ENCODE results near the gene DPP10.

DPP10 gene

DNA sequence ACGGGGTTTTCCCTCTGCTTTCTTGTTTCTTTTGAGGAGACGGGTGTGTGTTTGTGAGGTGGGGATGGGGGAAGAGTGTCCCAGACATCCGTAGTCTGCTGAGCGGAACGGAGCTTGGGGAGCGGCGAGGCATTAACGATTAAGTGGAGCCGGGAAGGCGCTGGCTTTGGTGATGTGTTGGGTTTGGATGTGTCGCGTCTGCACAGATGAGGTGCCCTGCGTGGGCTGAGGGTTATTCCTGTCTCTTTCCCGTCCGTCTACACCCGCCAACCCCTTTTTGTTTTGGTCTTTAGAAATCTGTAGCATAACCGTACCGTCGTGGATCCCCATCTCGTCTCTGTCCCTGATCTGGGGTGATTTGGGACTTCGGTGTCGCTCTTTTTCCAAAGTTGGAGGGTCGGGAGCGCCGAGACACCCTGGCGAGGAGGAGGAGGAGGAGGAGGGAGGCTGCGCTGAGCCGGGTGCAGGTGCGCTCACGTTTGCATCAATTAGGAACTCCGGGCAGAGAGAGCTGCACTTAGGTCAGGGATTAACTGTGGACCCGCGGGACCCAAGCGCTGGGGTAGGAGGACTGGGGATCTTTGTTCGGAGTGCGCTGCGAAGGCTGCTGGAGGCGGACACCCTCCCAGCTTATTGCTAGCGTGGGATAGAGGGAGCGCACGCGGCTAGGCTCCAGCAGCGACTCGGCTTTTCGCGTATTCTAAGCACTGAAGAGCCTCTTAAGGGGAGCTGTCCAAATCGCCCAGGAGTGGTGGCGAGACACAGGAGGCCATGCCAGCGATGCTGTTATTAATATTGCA is 720.3 kb downstream of the DPP10 start:
- no peak for DNase-seq

DNA sequence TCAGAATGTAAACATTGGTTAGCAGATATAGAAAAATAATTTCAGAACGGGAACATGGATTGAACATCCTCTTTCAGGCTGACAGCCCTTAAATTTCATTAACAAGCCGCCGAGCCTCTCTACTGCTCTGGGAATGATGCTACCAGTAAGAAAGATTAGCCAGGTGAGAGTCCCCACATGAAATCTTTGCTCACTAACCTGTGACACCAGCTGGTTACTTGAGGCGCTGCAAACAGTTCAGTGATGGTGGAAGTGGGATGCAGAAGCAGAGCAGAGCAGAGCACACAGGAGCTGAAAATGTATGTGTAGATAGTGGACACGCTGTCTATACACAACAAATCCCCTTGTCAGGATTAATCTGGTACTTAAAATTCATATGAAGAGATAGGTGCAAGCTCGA is 721.1 kb downstream of the DPP10 start:
- DNase-seq, result no peak

DNA sequence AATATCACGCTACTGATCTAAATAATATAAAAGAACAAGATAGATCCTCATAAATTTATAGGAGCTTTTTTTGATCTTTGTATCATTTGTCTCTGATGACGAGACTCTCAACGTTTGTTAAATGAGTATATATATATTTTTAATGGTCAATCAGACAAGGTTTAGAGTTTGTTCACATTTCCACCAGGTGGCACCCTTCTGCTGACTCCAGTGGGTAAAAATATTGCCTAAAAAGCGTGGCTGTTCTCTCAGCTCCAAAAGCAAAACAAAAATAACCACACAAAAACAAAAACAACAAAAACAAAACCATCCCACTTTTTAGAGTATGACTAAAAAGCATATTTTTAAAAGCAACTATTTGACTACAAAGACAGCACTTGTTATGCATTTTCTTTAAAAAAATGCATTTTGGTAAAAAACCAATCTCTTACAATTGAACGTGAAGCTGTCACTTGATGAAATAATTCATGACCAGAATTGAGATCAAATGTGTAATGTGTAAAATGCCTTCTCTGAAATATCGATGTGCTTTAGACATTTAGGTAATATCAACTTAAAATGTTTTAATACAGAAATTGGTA is 723.2 kb downstream of the DPP10 start:
- no peak for DNase-seq

DNA sequence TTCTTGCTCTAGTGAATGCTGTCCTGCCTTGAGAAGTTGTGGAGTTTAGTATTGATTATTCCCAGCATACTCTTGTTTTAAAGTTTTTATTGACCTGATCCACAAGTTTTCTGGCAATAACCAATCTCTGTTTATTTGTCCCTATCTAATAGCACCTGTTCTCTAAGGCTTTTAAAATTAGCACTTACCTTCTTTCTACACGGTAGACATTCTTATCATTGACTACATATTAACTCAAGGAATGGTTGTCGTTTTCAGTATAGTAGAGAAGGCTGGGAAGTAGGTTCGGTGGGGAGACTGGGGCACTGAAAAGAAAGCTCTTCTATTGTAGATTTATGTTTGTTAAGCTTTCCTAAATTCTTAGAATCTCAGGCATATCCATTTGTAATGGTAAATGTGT is 726.0 kb downstream of the DPP10 start:
- DNase-seq, result no peak

DNA sequence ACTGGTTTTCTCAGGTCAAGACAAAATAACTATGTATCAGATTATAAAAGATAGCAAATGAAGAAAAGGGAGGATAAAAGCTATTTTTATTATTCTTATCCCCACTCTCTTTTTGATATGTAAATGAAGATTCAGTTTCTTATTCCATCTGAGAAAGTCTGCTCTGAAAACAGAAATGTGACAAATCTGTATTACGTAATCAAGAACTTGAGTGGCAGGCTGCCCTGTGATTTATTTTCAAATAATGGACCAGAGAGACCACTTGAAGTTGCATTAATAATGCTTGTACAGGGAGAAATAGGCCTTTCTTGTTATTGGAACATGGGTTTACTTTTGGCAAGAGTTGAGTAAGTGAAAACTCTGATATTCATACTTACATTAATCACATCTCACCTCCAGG is 727.4 kb downstream of the DPP10 start:
- DNase-seq, result no peak

DNA sequence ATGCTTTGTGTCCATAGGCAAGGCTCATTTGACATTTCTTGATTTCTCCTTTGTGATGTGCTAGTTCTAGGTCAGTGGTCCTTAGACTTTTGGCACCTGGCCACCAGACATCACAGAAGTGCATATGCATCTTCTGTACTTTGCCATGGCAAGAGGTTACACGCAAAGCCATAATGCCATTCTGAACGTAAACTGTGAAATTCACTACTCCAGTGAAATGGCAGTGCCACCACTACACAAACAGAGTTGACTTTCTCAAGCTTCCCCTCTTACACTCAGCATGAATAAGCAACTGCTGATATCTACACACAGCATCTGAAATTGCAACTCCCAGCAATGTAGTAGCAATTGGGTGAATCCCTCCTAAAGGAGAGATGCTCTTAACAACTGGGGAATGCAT is 729.3 kb downstream of the DPP10 start:
- no peak for DNase-seq

DNA sequence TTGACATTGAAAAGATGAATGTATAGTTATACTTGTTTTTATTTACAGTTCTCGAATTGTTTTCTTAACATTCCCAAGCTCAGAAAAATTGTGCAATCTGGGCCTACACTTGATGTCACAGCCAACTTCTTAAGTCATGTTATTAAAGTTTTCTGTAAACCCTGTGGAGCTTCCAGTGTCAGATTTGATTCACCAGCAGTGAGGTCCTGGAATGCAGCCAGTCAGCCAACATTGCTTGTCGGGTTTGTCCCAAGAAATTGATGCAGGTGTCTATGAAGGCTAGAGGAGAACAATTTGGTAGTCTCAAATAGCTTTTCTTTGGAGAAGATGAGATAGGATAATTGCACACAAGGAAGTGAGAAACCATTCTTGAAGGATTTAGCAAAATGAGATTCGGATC is 732.2 kb downstream of the DPP10 start:
- DNase-seq, result no peak

DNA sequence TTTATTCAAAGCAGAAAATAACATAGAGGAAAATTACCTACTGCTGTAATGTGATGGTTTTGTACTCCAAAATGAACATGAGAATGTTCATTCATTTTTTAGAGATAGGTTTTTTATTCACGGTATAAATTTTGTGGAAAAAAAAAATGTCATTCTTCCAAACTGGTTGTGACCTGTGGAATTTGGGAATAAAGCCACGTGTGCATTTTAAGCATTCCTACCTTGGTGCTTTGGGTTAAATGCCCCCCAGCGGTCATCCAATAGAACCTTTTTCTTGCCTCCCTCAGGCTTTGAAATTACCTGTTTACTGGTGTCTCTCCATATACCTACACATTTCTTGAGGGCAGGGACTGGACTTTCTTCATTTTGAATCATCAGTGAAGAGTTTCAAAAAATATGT is 740.7 kb downstream of the DPP10 start:
- no peak for DNase-seq

DNA sequence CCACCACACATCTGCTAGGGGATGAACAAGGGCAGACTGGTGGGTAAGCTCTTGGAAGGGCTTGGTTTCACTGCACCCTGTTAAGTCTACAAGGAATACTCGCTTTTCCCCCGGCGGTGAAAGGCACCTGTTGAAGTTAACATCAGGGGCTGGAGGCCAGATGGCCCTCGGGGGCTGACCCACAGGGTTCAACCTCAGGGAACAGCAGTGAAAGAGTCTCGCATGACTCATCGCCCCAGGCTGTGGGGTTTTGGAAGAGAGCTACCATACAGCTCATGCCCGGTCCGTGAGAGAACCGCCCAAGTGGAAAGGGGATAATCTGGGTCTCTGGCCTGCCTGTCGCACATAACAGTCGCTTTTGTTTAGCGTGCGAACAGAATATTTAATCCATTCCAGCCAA is 748.0 kb downstream of the DPP10 start:
- no peak for DNase-seq

DNA sequence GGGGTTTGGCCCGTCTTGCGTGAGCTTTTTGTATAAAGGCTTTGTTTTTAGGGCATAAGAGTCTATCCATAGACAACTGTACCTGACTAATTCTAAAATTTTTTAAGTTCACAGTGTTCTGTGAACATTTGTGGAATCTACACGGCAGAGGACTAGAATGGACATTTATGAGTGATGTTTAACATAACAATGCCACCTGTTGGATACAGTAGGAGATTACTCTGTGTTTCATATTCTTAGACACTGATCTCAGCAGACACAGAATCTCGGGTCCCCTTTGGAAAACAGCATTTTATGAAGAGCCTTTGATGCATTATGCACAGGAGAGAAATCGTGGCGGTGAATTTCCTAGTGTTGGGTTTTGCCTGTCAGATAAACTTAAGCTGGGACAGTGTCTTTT is 752.2 kb downstream of the DPP10 start:
- DNase-seq, result no peak

DNA sequence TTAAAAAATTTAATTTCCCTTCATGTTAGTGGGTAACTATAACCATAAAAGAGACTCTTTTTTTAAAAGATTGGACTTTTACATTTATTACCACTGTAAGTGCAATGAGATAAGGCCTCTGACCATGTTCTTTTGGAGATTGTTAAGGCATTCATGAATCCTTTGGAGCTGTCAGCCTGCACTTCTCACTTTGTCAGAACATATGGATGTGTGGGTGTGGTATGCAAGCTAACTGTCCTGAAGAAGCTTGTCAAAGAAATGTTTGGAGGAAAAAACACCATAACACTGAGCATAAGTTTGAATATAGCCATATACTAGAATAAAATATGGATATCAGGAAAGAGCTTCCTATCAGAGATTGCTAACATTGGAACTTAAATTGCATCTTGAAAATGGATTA is 754.1 kb downstream of the DPP10 start:
- no peak for DNase-seq

DNA sequence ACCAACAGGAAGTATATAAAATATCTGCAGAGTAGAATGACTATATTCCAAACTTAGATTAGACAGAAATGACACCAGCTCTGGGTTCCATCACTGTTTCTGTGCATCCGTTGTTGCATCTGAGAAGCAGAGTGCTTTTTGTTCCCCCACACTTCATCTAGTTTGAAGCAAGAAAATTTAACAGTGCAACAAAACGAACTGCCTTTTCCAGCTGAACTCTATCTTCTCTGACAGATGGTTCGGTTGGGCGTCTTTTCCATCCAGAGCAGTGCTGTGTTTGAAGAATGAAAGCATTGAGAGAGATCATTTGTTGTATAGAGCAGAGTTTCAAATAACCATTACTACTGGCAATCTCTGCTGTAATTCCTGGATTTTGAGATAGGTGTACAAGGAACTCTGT is 757.5 kb downstream of the DPP10 start:
- DNase-seq, result no peak

DNA sequence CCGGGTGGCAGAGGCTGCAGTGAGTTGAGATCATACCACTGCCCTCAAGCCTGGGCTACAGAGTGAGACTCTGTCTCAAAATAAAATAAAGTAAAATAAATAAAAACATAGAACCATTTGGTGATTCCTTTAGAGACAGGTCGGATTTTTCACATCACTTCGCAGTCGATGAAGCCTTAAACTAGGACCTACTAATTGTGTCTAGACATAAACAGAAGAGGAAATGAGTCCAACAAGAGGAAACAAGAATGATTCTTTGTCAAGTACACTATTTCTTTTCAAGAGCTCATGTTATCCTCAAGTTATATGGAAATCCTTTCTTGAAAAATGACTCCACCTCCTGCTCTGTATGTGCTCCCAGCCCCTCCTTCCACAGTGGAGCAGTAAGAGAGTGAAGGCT is 758.9 kb downstream of the DPP10 start:
- no peak for DNase-seq

DNA sequence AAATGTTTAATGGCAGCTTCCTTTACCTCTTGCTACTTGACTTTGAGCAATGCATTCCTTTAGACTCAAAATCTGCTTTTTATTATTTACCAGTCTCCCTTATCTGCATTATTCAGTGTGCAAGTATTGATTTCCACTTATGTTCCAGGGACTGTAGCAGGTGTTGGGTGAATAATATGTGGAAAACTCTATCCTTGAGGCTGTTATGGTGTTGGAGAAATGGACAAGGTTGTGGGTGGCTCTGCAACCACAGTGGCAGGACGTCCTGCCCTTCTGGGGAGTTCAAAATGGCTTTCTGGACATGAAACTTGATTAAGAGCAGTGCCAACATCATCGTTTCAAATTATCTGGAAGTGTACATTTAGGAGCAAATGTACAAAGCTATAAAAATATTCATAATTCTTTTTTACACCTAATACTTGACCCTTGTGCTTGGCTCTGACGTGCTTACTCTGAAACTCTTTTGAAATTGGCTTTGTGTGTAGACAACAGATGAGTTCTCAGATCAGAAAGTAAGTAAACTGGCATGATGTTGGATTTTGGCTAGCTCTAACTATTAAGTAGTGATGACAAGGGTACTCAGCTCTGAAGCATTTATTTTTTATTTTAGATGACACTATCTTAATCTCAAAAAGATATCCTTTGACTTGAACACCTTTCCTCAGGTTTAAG is 766.2 kb downstream of the DPP10 start:
- DNase-seq, result no peak

DNA sequence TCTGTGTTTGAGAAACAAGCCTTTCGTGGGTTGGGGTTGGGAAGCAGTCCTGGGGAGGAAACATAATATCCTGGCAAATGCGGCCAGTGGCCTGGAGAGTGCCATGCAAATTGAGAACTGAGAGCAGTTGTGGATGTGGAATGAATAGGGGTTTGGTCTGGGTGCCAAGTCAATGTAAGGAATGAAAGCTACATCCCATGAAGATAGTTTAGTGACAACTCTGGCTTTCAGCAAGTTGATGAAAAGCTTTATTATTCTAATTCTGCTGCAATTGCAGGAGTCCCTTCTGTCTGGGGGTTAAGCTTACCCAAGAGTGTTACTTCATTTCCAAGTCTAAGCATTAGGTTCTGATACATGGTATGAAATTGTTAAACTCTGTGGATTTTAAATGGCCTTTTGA is 771.6 kb downstream of the DPP10 start:
- no peak for DNase-seq

DNA sequence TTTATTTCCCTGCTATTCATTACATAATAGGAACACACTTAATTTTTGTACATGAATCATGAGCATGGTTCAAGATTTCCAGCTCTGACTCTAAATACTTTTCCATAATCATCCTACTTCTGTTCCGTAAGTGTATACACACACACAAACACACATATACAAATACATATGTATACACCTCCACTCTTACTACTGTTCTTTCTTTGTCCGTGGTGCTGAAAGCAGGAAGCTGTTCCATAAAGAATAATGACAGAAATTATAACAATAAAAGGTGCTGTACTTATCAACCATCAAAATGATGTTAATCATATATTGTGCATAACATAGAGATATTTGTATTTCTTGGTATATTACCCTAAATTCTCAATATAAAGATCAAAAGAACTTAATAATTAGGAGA is 776.9 kb downstream of the DPP10 start:
- DNase-seq, result no peak

DNA sequence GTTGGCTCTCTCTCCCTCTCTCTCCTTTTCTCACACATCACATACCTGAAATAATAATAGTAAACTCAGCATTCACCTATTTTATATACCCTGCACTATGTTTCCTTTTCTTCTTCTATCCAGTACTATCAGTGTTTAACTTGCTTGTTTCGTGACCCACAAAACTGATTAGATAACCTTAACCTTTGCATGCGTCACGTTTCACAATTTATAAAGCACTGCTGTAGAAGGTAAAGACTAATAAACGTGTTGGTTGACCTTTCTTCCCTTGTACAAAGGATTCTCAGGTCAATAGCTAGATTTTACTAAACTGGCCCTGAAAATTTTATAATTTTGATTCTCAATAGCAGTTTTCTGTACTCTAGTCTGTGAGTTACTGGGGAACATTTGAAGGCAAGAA is 791.7 kb downstream of the DPP10 start:
- DNase-seq, result no peak

DNA sequence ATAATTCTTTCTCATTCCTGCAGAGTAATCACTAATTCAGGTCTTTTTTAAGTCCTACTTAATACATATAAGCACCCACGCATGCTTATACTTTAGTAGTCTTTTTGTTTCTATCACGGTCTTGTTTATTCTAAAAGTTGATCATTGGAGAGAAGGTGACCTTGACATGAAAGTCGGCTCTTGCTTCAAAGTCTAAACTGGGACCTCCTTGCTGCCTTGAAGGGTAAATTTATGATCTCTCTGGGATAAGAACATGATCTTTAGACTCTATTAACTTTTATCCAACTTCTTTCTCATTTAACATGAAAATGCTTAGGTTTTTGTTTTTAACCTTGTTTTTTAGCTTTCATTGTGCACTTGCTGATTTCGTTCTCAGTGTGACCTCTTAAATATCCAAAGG is 792.3 kb downstream of the DPP10 start:
- DNase-seq, result no peak

DNA sequence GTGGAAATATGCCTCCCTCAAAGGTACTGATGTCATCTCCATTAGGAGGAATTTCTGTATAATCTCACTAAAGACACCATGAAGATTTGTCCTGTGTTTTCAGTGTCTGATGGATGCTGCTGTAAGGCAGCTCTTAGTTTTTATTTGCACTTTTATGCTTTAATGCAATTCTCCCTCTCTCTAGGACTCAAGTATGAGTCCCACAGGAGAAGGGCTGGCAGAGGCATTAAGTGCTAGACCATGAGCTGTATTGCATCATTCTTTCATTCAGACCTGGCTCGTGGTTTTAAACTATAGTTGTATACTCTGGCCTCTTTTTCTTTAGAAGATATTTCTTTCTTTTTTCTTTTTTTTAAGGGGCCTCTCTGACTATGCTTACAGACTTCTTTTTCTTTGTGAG is 805.6 kb downstream of the DPP10 start:
- DNase-seq, result no peak

DNA sequence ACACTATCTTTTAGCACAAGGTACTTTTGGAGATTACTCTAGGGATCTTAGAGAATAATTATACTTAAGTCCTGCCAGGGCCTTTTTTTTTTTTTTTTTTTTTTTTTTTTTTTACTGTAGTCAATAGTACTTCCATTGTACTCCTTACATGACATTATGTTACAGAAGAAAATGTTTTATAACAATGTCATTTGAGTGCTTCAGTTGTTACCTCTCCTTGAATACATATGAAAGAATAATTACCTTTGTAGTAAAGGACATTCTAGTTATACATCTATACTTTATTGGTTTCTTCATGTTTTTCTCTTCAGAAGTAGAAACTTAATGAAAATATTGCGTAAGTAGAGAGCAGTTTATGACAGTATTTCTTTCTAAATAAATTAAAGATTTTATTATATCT is 834.9 kb downstream of the DPP10 start:
- DNase-seq, result no peak

DNA sequence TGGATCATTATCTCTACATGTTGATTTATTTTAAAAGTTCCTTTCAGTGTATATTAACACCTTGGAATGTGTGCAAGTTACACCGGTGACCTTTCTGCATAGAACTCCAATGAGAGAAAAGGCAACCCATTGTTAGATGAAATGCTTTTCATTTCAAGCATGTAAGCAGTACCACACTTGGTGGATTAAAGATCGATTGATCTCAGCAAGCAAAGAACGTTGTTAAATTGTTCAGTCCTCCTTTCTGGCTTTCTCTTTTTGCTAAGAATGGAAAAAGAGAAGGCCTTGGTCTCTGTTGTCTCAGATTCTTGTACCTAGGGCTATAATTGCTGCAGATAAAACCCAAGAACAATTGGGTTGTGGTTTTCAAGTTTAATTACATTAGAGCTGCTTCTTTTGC is 843.0 kb downstream of the DPP10 start:
- no peak for DNase-seq

DNA sequence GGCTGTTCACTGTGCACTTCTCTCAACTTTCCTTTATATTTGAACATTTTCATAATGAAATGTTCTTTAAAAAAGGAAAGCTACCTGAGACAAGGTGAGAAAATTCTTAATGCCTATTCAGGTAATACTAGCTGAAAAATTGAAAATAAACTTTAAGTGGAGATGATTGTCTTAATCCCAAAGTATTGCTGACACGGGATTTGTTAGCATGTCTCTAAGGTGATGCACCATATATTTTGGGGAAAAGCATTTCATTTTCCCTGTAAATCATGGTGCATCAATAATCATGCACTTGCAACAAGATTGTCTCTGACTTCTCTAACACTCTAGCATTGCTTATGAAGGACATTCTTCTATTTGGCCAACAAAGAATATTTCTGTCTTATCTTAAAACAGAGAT is 848.0 kb downstream of the DPP10 start:
- no peak for DNase-seq

DNA sequence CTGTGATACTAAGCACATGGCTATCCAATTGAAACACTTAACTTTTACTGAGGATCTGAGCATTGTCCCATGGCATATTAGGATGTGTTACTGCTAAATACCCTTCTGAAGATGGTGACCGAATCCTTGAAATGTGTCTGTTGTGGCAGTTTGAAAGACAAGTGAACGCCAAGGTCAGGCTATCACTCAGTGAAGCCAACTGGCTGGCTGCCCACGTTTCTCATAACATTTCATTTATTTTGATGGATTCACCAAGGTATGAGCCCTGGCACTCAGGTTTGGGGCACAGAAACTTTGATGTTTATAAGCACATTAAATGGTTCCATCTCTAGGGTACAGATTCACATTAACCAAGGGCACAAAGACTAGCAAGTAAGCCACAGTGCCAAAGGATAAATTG is 850.3 kb downstream of the DPP10 start:
- DNase-seq, result no peak

DNA sequence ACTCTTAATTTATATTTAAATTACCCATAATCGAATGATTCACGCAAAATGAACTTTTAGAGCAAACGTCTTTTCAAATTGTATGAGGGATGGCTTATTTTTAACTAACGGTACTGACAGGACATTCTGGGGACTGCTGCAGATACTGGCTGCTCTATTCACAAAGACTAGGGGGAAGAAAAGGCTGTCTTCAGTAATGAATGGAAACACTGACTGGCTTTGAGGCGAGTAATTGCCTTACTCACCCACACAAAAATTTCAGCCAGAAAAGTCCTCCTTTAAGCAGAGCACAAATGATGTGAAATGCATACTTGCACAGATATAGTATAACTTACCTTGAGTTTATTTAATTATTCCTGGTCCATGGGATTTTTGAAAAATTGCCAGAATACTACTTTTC is 852.6 kb downstream of the DPP10 start:
- no peak for DNase-seq

DNA sequence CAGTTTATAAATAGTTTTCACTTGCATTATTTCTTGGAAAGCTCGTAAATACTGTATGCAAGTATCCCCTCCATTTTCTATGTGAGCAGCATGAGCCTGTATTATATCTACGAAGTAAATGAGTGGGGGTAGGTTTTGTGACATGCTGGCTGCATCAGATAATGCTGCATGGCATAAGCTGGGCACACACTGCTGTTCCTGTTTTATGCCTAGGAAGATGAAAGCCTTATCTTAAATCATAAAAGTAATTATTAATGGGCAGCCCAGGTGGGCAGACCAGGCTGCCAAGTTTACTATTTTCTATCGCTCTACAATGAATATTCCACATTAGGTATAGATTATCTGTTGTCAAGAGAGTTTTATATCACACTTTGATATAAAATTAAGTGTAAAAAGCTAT is 854.6 kb downstream of the DPP10 start:
- DNase-seq, result no peak
